Muscle layer of duodenum (tissue), 2 donors: ENCODE measurements around the gene RNF157.
"Not testable (repeated sequence)": the region's sequence is repeated elsewhere in the genome, so short reads cannot be mapped to it uniquely, and the experiment has no call there.

Source experiments
- H3K27ac ChIP-seq: one replicate; pipeline ENCODE4 v1.7.0; 2013; ENCODE audit warnings: mild to moderate bottlenecking, low read length
- H3K27me3 ChIP-seq: one replicate; pipeline ENCODE4 v1.7.0; 2013; ENCODE audit warnings: low read depth, mild to moderate bottlenecking, control low read depth, low read length
- H3K36me3 ChIP-seq, 2 donors: one replicate each; pipeline ENCODE4 v1.7.0; 2013; ENCODE audit warnings: low read length in 2 of 2, control low read depth in 1 of 2, mild to moderate bottlenecking in 1 of 2; ENCODE audit not compliant: insufficient read depth in 2 of 2, control insufficient read depth in 1 of 2
- H3K4me1 ChIP-seq, 2 donors: one replicate each; pipeline ENCODE4 v1.7.0; 2013; ENCODE audit warnings: low read length in 2 of 2, mild to moderate bottlenecking in 2 of 2, control low read depth in 1 of 2, moderate library complexity in 1 of 2; ENCODE audit not compliant: insufficient read depth in 2 of 2, control insufficient read depth in 1 of 2
- H3K4me3 ChIP-seq, 2 donors: one replicate each; pipeline ENCODE4 v1.7.0; 2013; ENCODE audit warnings: low read length in 2 of 2, low read depth in 1 of 2, mild to moderate bottlenecking in 1 of 2
- H3K9me3 ChIP-seq, 2 donors: one replicate each; pipeline ENCODE4 v1.7.0; 2013; ENCODE audit warnings: low read length in 2 of 2, control low read depth in 1 of 2, mild to moderate bottlenecking in 1 of 2; ENCODE audit not compliant: control insufficient read depth in 1 of 2
- donor health status: healthy.

Gene RNF157

GRCh38 chr17:76237859-76238313, 2.4 kb downstream of the RNF157 start:
- Histone ChIP-seq H3K36me3 (no peaks in the 10 kb centered on the region), H3K27ac (no peak overlapping the region), H3K4me1 (peaks cover 4 to 9% of the 10 kb centered on the region in 2 donors), H3K9me3 (no peaks in the 10 kb centered on the region), H3K27me3 (peaks cover 3% of the 10 kb centered on the region), H3K4me3 (no peak overlapping the region)

DNA sequence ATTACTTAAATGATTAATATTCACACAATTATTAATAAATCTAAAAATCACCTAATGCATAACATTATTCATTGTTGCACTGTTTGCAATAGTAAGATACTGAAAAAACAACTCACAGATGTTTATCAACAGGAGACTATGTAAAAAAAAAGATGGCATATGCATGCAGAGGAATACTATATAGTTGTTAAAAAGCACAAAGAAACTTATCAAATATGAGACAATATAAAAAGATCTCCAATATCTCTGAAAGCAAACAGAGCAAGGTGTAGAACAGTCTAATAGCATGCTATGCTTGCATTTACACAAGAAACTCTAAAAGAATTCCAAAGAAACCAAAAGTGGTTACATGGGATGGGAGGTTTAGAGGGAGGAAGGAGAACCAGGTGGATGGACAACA, 3.7 kb downstream of the RNF157 start:
- Histone ChIP-seq H3K36me3 (no peaks in the 10 kb centered on the region), H3K27me3 (peaks cover 3% of the 10 kb centered on the region), H3K4me1 (peaks cover 4 to 9% of the 10 kb centered on the region in 2 donors), H3K4me3 (no peak overlapping the region), H3K9me3 (no peaks in the 10 kb centered on the region), H3K27ac (no peak overlapping the region)

DNA sequence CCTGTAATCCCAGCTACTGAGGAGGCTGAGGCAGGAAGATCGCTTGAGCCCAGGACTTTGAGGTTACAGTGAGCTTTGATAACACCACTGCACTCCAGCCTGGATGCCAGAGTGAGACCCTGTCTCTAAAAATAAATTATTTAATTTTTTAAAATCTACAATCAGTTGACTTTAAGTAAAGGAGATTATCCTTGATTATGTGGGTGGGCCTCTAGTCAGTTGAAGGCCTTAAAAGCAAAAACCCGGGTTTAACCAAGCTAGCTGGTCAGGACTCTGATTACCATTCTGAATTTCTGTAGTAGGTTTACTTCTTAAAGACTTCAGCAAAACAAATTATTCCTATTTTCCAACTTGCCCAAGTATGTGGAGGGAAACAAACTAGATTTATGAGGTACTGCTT, 4.4 kb downstream of the RNF157 start:
- no peak overlapping the region for H3K27ac ChIP-seq
- H3K36me3 ChIP-seq = no peaks in the 10 kb centered on the region
- no peak overlapping the region for H3K4me3 ChIP-seq
- no peaks in the 10 kb centered on the region for H3K9me3 ChIP-seq
- no peaks in the 10 kb centered on the region for H3K27me3 ChIP-seq
- H3K4me1 ChIP-seq = peaks cover 0 to 9% of the 10 kb centered on the region in 2 donors

DNA sequence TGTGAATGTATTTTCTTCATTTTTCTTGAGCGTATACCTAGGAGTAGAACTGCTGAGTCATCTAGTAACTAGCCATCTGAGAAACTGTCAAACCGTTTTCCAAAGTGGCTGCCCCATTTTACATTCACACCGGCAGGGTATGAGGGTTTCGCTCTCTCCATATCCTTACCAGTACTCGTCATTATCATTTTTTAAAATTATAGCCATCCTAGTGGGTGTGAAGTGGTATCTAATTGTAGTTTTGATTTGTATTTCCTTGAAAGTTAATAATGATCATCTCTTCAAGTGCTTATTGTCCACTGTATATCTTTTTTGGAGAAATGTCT, 6.0 kb downstream of the RNF157 start:
- H3K9me3 ChIP-seq = no peaks in the 10 kb centered on the region
- H3K4me1 ChIP-seq = peaks cover 0 to 3% of the 10 kb centered on the region in 2 donors
- no peak overlapping the region for H3K4me3 ChIP-seq
- no peaks in the 10 kb centered on the region for H3K36me3 ChIP-seq
- H3K27ac ChIP-seq = no peak overlapping the region
- H3K27me3 ChIP-seq = no peaks in the 10 kb centered on the region

- Histone ChIP-seq H3K27me3 (no peaks in the 10 kb centered on the region), H3K27ac (no peak overlapping the region), H3K9me3 (no peaks in the 10 kb centered on the region), H3K4me3 (no peak overlapping the region), H3K4me1 (no peaks in the 10 kb centered on the region), H3K36me3 (no peaks in the 10 kb centered on the region)
Observed at GRCh38 chr17:76233588-76234353, 6.5 kb downstream of the RNF157 start.

DNA sequence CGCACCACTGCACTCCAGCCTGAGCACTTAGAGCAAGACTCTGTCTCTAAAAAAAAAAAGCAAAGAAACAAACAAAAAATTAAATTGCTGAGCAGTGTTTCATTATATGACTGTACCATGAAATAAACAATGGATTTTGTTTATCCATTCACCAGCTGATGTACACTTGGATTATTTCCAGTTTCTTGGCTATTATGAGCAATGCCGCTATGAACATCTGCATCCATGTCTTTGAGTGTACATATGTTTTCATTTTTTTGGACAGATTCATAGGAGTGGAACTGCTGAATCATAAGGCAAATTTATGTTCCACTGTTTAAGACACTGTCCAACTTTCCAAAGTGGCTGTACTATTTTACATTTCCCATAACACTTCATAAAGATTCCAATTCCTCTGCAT, 8.0 kb downstream of the RNF157 start:
- H3K4me3 ChIP-seq = no peak overlapping the region
- no peaks in the 10 kb centered on the region for H3K9me3 ChIP-seq
- H3K27ac ChIP-seq = no peak overlapping the region
- H3K27me3 ChIP-seq = no peaks in the 10 kb centered on the region
- H3K4me1 ChIP-seq = no peaks in the 10 kb centered on the region
- H3K36me3 ChIP-seq = no peaks in the 10 kb centered on the region

GRCh38 chr17:76226749-76227148, 13.5 kb downstream of the RNF157 start:
- not testable (repeated sequence) for H3K4me3 ChIP-seq, H3K4me1 ChIP-seq, H3K9me3 ChIP-seq, H3K27me3 ChIP-seq, H3K36me3 ChIP-seq, H3K27ac ChIP-seq

- not testable (repeated sequence) for H3K27me3 ChIP-seq, H3K9me3 ChIP-seq, H3K36me3 ChIP-seq, H3K4me3 ChIP-seq, H3K4me1 ChIP-seq, H3K27ac ChIP-seq
Observed at GRCh38 chr17:76225373-76226086, 14.8 kb downstream of the RNF157 start.

- no peaks in the 10 kb centered on the region for H3K27me3 ChIP-seq
- H3K27ac ChIP-seq = no peak overlapping the region
- H3K36me3 ChIP-seq = no peaks in the 10 kb centered on the region
- no peaks in the 10 kb centered on the region for H3K9me3 ChIP-seq
- H3K4me1 ChIP-seq = no peaks in the 10 kb centered on the region
- no peak overlapping the region for H3K4me3 ChIP-seq
Observed at GRCh38 chr17:76223802-76224201, 16.5 kb downstream of the RNF157 start.

DNA sequence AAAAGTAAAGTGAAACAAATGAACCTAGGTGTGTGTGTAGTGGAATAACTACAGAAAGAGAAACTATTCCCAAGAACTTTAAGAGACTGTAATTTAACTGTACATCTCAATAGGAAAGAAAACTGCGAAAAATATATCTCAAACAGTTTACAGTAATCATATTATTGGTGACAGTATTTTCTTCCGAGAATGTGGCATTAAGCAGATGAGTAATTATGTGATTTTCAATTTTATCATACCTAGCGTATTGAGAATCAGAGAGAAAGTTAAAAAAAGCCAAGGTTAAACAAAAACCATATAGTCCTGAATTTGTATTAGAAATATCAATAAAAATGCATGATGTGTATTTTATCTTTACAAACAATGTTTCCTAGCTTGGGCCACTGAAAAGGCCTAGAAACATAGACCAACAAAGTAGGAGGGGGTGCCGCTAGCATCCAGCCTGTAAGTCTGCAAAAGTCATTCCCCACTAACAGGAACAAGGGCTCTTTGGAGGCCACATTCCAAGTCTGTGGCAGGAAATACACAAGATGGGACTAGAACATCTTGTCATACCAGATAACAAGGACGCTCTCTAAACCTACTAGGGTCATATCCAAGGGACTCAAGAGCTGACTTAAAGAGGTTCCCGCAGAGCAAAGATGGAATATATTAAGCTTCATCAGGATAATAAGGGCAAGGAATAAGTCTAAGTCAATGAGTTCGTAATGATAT, 20.5 kb downstream of the RNF157 start:
- Histone ChIP-seq H3K27me3 (no peaks in the 10 kb centered on the region), H3K36me3 (no peaks in the 10 kb centered on the region), H3K27ac (no peak overlapping the region), H3K4me1 (no peaks in the 10 kb centered on the region), H3K9me3 (no peaks in the 10 kb centered on the region), H3K4me3 (no peak overlapping the region)

GRCh38 chr17:76217081-76217480, 23.2 kb downstream of the RNF157 start:
- H3K27me3 ChIP-seq = no peaks in the 10 kb centered on the region
- H3K4me1 ChIP-seq = no peaks in the 10 kb centered on the region
- no peak overlapping the region for H3K27ac ChIP-seq
- H3K36me3 ChIP-seq = no peaks in the 10 kb centered on the region
- no peaks in the 10 kb centered on the region for H3K9me3 ChIP-seq
- no peak overlapping the region for H3K4me3 ChIP-seq
